Measurements from ENCODE around the gene TFF1.

The TFF1 gene

DNA sequence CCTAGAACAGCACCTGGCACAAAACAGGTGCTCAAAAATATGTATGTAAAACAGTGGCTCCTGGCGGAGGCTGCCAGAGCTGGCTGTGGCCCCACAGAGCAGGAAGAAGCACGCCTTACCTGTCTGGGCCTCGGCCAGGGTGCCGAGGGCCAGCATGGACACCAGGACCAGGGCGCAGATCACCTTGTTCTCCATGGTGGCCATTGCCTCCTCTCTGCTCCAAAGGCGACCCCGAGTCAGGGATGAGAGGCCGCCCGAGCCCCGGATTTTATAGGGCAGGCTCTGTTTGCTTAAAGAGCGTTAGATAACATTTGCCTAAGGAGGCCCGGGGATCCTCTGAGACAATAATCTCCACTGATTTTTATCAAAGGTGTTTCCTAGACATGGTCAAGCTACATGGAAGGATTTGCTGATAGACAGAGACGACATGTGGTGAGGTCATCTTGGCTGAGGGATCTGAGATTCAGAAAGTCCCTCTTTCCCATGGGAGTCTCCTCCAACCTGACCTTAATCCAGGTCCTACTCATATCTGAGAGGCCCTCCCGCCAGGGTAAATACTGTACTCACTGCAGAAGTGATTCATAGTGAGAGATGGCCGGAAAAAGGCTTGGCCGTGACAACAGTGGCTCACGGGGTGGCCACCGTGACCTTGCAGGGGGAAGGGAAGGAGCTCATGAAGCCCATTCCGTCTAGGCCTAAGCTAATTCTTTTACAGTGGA lies at the start of gene TFF1:
TFF1 (minus strand) TSS at position 244 of the 719 bp plus-strand sequence; CDS start at position 204, 40 bp downstream.
- ChIA-PET POLR2A (no interaction called here), CTCF (interaction anchor here (1.3 to 1.7 kb wide), 2 partner anchors 12 to 56 kb away, joined by 3 to 7 read pairs; no protein-coding TSS in a partner anchor)
- TF ChIP-seq, protein P1, sequence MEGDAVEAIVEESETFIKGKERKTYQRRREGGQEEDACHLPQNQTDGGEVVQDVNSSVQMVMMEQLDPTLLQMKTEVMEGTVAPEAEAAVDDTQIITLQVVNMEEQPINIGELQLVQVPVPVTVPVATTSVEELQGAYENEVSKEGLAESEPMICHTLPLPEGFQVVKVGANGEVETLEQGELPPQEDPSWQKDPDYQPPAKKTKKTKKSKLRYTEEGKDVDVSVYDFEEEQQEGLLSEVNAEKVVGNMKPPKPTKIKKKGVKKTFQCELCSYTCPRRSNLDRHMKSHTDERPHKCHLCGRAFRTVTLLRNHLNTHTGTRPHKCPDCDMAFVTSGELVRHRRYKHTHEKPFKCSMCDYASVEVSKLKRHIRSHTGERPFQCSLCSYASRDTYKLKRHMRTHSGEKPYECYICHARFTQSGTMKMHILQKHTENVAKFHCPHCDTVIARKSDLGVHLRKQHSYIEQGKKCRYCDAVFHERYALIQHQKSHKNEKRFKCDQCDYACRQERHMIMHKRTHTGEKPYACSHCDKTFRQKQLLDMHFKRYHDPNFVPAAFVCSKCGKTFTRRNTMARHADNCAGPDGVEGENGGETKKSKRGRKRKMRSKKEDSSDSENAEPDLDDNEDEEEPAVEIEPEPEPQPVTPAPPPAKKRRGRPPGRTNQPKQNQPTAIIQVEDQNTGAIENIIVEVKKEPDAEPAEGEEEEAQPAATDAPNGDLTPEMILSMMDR (IDR thresholded peaks at IDR 0.05; ENCODE audit: control extremely low read depth, extremely low read depth, low read depth, missing control alignments): no peak
- DNase-seq (ENCODE audit: extremely low spot score): no peak

DNA sequence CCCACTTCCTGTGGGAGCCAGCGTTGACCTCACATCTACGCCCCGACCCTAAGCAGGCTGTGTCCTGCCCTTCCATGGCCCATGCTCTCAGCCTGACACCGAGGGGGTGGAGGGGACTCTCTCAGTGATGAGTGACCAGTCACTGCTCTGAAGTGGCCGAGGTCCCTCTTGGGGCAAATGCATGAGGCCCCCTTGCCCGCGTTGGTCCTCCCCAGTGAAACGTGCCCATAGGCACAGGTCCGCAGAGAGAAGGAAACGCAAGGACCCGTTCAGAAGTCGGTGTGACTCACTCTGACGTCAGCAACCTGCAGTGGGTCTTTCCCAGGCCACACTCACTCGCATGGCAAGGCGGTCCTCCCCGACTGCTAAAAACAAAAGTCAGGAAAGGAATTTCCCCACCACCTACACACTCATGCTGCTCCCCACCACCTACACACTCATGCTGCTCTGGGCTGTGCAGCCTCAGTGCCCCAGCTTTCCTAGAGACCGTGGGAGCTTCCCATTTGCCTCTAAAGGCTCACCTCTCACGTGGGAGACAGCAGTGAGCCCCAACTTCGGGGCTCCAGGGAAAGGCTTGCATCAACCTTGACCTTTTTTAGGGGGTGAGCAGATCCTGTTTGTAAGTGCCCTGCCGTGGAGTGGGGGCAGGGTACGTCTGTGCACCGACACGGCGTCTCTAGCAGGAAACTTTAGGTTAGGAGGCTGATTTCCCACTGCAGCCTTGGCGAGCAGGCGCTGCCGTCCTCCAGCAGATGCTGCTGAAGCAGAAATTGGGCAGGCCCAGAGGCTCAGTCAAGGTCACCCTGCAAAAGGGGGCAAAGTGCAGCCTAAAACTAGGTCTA lies 48.8 kb upstream of the TFF1 start:
- ChIA-PET CTCF (interaction anchor here (1.0 to 1.6 kb wide), 3 partner anchors 11 to 33 kb away, joined by 3 to 10 read pairs (median 3); no protein-coding TSS in a partner anchor), POLR2A (interaction anchor here (1.1 kb wide), 1 partner anchor 9 kb away, joined by 4 read pairs; no protein-coding TSS in a partner anchor)
- TF ChIP-seq, protein P1 (IDR thresholded peaks at IDR 0.05; ENCODE audit: control extremely low read depth, extremely low read depth, low read depth, missing control alignments): no peak
- DNase-seq (ENCODE audit: extremely low spot score): peak; percentile 90

DNA sequence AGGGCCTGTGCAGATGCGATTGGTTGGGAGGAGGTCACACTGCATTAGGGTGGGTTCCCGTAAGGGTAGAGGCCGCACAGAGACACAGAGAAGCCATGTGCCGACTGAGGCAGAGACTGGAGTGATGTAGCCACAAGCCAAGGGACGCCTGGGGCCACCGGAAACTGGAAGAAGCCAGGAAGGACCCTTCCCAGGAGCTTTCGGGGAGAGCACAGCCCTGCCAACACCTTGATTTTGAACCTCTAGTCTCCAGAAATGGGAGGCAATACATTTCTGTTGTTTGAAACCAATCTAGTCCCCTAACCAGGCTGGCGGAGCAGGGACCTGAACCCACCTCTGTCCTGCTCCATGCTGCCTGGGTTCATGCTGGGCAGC lies 48.2 kb upstream of the TFF1 start:
- POLR2A ChIA-PET: no interaction called here
- no peak for DNase-seq (ENCODE audit: extremely low spot score)
- TF ChIP-seq, protein P1 (IDR thresholded peaks at IDR 0.05; ENCODE audit: control extremely low read depth, extremely low read depth, low read depth, missing control alignments): no peak
- CTCF ChIA-PET: interaction anchor here (1.0 kb wide), 1 partner anchor 11 kb away, joined by 3 read pairs; no protein-coding TSS in a partner anchor

DNA sequence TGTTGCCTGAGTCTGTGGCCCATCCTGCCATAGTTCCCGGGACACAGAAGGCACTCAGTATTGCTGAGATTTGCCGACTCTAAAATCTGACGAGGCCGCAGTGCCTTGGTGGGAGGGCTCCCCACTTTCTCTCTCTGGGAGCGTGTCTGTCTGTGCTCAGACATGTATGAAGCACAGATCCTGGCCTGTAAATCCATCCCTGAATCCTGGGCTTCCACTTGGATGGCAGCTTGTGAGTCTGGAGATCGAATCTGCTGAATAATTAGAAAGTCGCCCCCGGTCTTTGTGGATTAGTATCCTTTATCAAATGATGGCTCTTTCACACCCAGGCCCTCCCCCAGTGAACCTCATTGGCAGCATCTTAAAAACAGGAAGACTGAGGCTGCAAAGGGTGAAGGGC lies 47.7 kb upstream of the TFF1 start:
- TF ChIP-seq, protein P1 (IDR thresholded peaks at IDR 0.05; ENCODE audit: control extremely low read depth, extremely low read depth, low read depth, missing control alignments): no peak
- CTCF ChIA-PET: interaction anchor here (1.0 to 1.6 kb wide), 4 partner anchors 10 to 104 kb away, joined by 3 to 5 read pairs (median 4); partner anchors contain the start of gene UBASH3A
- DNase-seq (ENCODE audit: extremely low spot score): no peak
- POLR2A ChIA-PET: no interaction called here

DNA sequence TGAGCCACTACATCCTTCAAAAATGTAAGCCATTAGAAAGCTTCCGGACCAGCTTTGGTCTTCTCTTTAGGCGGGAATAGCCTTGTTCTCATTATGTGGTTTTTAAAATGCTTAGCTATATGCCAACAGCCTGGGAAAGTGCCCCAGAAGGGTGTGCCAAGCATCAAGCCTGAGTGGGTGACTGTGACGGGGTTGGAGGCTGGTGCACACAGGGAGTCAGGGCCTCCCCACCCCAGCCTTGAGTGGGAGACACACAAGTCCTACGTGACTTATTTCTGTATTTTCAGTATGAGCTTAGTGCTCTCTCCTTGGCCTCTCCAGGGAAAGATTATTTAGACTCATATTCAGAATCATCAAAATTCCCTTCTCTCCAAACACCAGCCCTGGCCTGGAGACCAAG lies 47.2 kb upstream of the TFF1 start:
- POLR2A ChIA-PET: no interaction called here
- CTCF ChIA-PET: interaction anchor here (1.0 to 1.6 kb wide), 4 partner anchors 9 to 103 kb away, joined by 3 to 5 read pairs (median 4); partner anchors contain the start of gene UBASH3A
- no peak for DNase-seq (ENCODE audit: extremely low spot score)
- TF ChIP-seq, protein P1 (IDR thresholded peaks at IDR 0.05; ENCODE audit: control extremely low read depth, extremely low read depth, low read depth, missing control alignments): no peak

DNA sequence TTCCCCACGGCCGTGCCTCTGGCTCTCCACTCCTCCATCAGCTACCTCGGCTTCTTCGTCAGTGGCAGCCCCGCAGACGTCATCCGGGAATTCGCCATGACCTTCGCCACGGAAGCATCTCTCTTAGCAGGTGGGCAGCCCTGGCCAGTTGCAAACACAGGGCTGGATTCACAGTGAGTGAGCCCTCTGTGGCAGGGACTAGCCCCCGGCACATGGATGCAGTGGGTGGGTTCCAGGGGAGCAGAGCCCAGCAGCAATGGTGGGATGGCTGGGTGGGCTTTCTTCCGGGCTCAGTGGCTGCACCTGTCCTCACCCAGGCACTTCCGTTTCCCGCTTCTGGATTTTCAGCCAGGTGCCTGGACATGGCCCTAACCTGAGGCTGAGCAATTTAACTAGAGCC lies 46.8 kb upstream of the TFF1 start:
- CTCF ChIA-PET: interaction anchor here (1.0 to 1.6 kb wide), 5 partner anchors 9 to 103 kb away, joined by 3 to 5 read pairs (median 4); partner anchors contain the start of gene UBASH3A
- DNase-seq (ENCODE audit: extremely low spot score): no peak
- TF ChIP-seq, protein P1 (IDR thresholded peaks at IDR 0.05; ENCODE audit: control extremely low read depth, extremely low read depth, low read depth, missing control alignments): no peak
- POLR2A ChIA-PET: no interaction called here
